ENCODE data around the gene CDT1.
"Not testable (repeated sequence)": the region's sequence is repeated elsewhere in the genome, so short reads cannot be mapped to it uniquely, and the experiment has no call there.

The CDT1 gene

GRCh38 chr16:88817785-88818574, 14.4 kb downstream of the CDT1 start:
- no peak for DNase-seq
- ATAC-seq: no peak

- ATAC-seq (no peak), DNase-seq (no peak)
Observed at GRCh38 chr16:88818575-88818874, 14.9 kb downstream of the CDT1 start.

- DNase-seq: no peak
- ATAC-seq: no peak
Observed at GRCh38 chr16:88819126-88819525, 15.5 kb downstream of the CDT1 start.

- DNase-seq (no peak), ATAC-seq (no peak)
Observed at GRCh38 chr16:88820385-88821025, 16.9 kb downstream of the CDT1 start.

GRCh38 chr16:88821168-88821850, 17.7 kb downstream of the CDT1 start:
- no peak for DNase-seq
- ATAC-seq: no peak

GRCh38 chr16:88822281-88823040, 18.9 kb downstream of the CDT1 start:
- ATAC-seq (no peak), DNase-seq (no peak)

- DNase-seq, ATAC-seq: not testable (repeated sequence)
Observed at GRCh38 chr16:88823646-88824045, 20.1 kb downstream of the CDT1 start.

GRCh38 chr16:88824256-88825077, 20.9 kb downstream of the CDT1 start:
- no peak for DNase-seq
- ATAC-seq: no peak

GRCh38 chr16:88825146-88825545, 21.6 kb downstream of the CDT1 start:
- ATAC-seq: no peak

GRCh38 chr16:88826070-88826840, 22.7 kb downstream of the CDT1 start:
- DNase-seq: no peak
- no peak for ATAC-seq

More at GRCh38 chr16:88825146-88825545, 21.6 kb downstream of the CDT1 start:
- no peak for DNase-seq

- ATAC-seq (no peak), DNase-seq (no peak)
Observed at GRCh38 chr16:88827727-88828126, 24.1 kb downstream of the CDT1 start.

- ATAC-seq (no peak), DNase-seq (no peak)
Observed at GRCh38 chr16:88828711-88829110, 25.1 kb downstream of the CDT1 start.

- no peak for DNase-seq
- no peak for ATAC-seq
Observed at GRCh38 chr16:88830258-88830657, 26.7 kb downstream of the CDT1 start.

- no peak for ATAC-seq
- no peak for DNase-seq
Observed at GRCh38 chr16:88830783-88831182, 27.2 kb downstream of the CDT1 start.

GRCh38 chr16:88831838-88832237, 28.2 kb downstream of the CDT1 start:
- ATAC-seq: no peak
- no peak for DNase-seq

- no peak for ATAC-seq
- no peak for DNase-seq
Observed at GRCh38 chr16:88833086-88833485, 29.5 kb downstream of the CDT1 start.

- ATAC-seq (no peak), DNase-seq (no peak)
Observed at GRCh38 chr16:88834670-88835069, 31.1 kb downstream of the CDT1 start.

GRCh38 chr16:88835383-88835782, 31.8 kb downstream of the CDT1 start:
- ATAC-seq: no peak
- no peak for DNase-seq

GRCh38 chr16:88835818-88836217, 32.2 kb downstream of the CDT1 start:
- DNase-seq (no peak), ATAC-seq (no peak)

GRCh38 chr16:88836791-88837190, 33.2 kb downstream of the CDT1 start:
- DNase-seq (no peak), ATAC-seq (no peak)

GRCh38 chr16:88837806-88838205, 34.2 kb downstream of the CDT1 start:
- ATAC-seq (no peak), DNase-seq (no peak)

Data from stimulated activated naive CD8-positive, alpha-beta T cell treated with anti-CD3 and anti-CD28 coated beads, Interleukin-15, Interleukin-2, amounts not matched to agents 100 U/mL and 50 U/mL, for 24 hours (primary cell).